GM18505 (cell line): ENCODE measurements around the gene OR7D2.
"Not testable (repeated sequence)": the region's sequence is repeated elsewhere in the genome, so short reads cannot be mapped to it uniquely, and the experiment has no call there.

ENCODE experiments used
- ATAC-seq: cut with Tn5 transposase; IDR thresholded peaks from one replicate; pipeline ENCODE4 v1.9.1; 2021; ENCODE audit not compliant: unreplicated experiment
- POLR2A ChIP-seq: IDR thresholded peaks from 4 replicates; pipeline ENCODE4 v1.6.1; 2011; ENCODE audit warnings: borderline replicate concordance; ENCODE audit not compliant: insufficient read depth, insufficient read length; ENCODE audit errors: extremely low read depth

The OR7D2 gene

GRCh38 chr19:9161427-9161826 lies 17.4 kb upstream of the OR7D2 start:
- no peak for ATAC-seq

GRCh38 chr19:9165261-9165660 lies 13.5 kb upstream of the OR7D2 start:
- no peak for ATAC-seq
- TF ChIP-seq POLR2A, result no peak

More at GRCh38 chr19:9161427-9161826, 17.4 kb upstream of the OR7D2 start:
- no peak for TF ChIP-seq POLR2A

DNA sequence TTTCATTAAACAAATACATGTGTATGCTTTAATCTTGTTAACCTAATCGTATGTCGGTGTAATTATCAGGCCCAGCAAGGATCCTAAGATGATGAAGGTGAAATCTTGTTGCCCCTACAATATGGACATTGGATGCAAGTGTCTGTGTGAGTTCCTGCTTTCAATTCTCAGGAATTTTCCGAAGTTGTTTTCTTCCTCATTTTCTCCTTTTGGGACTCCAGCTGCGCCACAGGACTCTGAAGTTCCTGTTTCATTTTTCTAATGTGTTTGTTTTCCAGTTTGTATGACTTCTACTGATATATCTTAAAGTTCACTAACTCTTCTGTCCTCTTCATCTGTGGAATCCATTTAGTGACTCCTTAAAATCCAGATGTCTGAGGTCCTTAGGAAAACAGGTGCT lies 11.9 kb upstream of the OR7D2 start:
- TF ChIP-seq POLR2A, result no peak
- no peak for ATAC-seq

DNA sequence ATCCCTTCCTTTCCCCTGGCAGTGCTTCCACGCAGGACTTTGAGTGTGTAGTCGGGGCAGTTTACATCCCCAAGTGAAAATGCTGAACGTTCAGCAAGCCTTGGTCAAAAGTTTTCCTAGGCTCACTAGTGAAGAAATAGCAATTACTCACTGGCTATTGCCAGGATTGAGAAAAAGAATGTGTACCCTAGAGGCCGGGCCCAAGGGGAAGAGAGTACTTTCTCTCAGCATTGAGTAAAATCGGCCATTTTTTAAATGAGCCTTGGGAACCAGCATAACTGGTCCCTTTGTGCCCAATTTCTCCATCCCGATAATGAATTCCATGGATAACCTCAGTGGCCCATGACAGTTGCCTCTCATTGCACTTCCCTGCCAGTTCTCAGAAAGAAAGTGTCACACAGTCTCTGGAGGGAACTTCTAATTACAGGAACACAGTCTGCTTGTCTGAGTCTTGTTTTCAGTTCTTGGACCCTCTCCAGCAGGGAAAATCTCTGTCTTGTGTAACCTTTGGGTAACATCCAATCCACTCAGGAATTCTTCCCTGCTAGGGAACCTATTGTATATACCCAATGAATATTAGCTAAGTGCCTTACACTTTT lies 7.3 kb upstream of the OR7D2 start:
- TF ChIP-seq POLR2A, result no peak
- ATAC-seq, result no peak

- no peak for TF ChIP-seq POLR2A
- ATAC-seq, result no peak
Measured at GRCh38 chr19:9175326-9175725, 3.5 kb upstream of the OR7D2 start.

GRCh38 chr19:9183000-9183399 lies 4.2 kb downstream of the OR7D2 start:
- ATAC-seq, result no peak
- no peak for TF ChIP-seq POLR2A

- TF ChIP-seq POLR2A, result no peak
- no peak for ATAC-seq
Measured at GRCh38 chr19:9187191-9187590, 8.4 kb downstream of the OR7D2 start.

DNA sequence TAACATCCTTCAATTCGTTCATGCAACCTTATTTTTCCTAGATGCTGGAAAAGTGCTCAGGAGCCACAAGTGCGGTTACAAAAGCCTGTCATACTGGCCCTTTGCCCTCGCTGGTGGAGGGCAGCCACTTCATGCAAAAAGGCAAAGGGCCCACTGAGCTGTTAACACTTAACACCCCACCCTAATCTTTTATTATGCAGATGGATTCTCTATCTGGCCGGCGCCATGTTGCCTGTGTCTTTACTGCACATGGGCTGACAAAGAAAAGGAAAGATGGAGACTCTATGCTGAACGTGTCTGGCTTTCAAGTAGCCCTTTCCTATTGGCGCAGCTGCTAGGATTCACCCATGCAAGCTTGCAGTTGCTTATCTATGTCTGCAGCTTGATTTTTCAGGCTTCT lies 10.8 kb downstream of the OR7D2 start:
- no peak for ATAC-seq
- no peak for TF ChIP-seq POLR2A

GRCh38 chr19:9198044-9198443 lies 19.3 kb downstream of the OR7D2 start:
- not testable (repeated sequence) for ATAC-seq

GRCh38 chr19:9205501-9206113 lies 26.8 kb downstream of the OR7D2 start:
- no peak for TF ChIP-seq POLR2A
- ATAC-seq, result no peak

GRCh38 chr19:9219489-9219888 lies 40.7 kb downstream of the OR7D2 start, which contains the start of gene OR7D4:
Gene OR7D4, minus strand, starts transcription at chr19:9219589. Its CDS starts 4,752 bp downstream, at chr19:9214837.
- ATAC-seq, result no peak

More at GRCh38 chr19:9219489-9219888, 40.7 kb downstream of the OR7D2 start, which contains the start of gene OR7D4:
- no peak for TF ChIP-seq POLR2A
